NCI-H2196 treated with DMSO at 0.1 percent for 48 hours (cell line): ENCODE results near the gene TIMM44.

ENCODE experiments used
- DNase-seq: peaks from one replicate; lab custom pipeline; 2025; ENCODE audit not compliant: unreplicated experiment; lab: John Stamatoyannopoulos, UW

The TIMM44 gene

GRCh38 chr19:7943444-7944176, at the start of gene TIMM44:
TSS of gene TIMM44 (minus strand) at chr19:7943666. CDS start at chr19:7943651, 15 bp downstream.
- peak; percentile 98 for DNase-seq

GRCh38 chr19:7992575-7992974, 49.1 kb upstream of the TIMM44 start:
- DNase-seq, result no peak

- DNase-seq, result no peak
These were observed 45.7 kb upstream of the TIMM44 start for GRCh38 chr19:7989071-7989575.

- no peak for DNase-seq
These were observed 44.8 kb upstream of the TIMM44 start for GRCh38 chr19:7988307-7988706.

- no peak for DNase-seq
These were observed 43.8 kb upstream of the TIMM44 start for GRCh38 chr19:7987114-7987768.

- no peak for DNase-seq
These were observed 43.1 kb upstream of the TIMM44 start for GRCh38 chr19:7986321-7987113.

- no peak for DNase-seq
These were observed 42.0 kb upstream of the TIMM44 start for GRCh38 chr19:7985481-7985911.

- no peak for DNase-seq
These were observed 40.8 kb upstream of the TIMM44 start for GRCh38 chr19:7983995-7984837.

GRCh38 chr19:7983286-7983950, 40.0 kb upstream of the TIMM44 start:
- no peak for DNase-seq

GRCh38 chr19:7982651-7983099, 39.2 kb upstream of the TIMM44 start:
- no peak for DNase-seq

GRCh38 chr19:7982103-7982502, 38.6 kb upstream of the TIMM44 start:
- DNase-seq, result no peak

GRCh38 chr19:7981661-7982060, 38.2 kb upstream of the TIMM44 start:
- no peak for DNase-seq

- DNase-seq, result no peak
These were observed 37.7 kb upstream of the TIMM44 start for GRCh38 chr19:7981199-7981598.

GRCh38 chr19:7980635-7981121, 37.2 kb upstream of the TIMM44 start:
- DNase-seq, result no peak

GRCh38 chr19:7980168-7980567, 36.7 kb upstream of the TIMM44 start:
- DNase-seq, result no peak

- DNase-seq, result no peak
These were observed 36.1 kb upstream of the TIMM44 start for GRCh38 chr19:7979559-7979958.

- no peak for DNase-seq
These were observed 35.5 kb upstream of the TIMM44 start for GRCh38 chr19:7979011-7979410.

GRCh38 chr19:7978179-7978825, 34.8 kb upstream of the TIMM44 start:
- peak; percentile 47 for DNase-seq

- DNase-seq, result no peak
These were observed 34.2 kb upstream of the TIMM44 start for GRCh38 chr19:7977723-7978040.
